Muscle layer of duodenum (tissue), 2 donors: ENCODE data around the gene DAB1.
"Not testable (repeated sequence)": the region's sequence is repeated elsewhere in the genome, so short reads cannot be mapped to it uniquely, and the experiment has no call there.

ENCODE experiments used
- H3K27ac ChIP-seq: one replicate; pipeline ENCODE4 v1.7.0; 2013; ENCODE audit warnings: mild to moderate bottlenecking, low read length
- H3K27me3 ChIP-seq: one replicate; pipeline ENCODE4 v1.7.0; 2013; ENCODE audit warnings: low read depth, mild to moderate bottlenecking, control low read depth, low read length
- H3K36me3 ChIP-seq, 2 donors: one replicate each; pipeline ENCODE4 v1.7.0; 2013; ENCODE audit warnings: low read length in 2 of 2, control low read depth in 1 of 2, mild to moderate bottlenecking in 1 of 2; ENCODE audit not compliant: insufficient read depth in 2 of 2, control insufficient read depth in 1 of 2
- H3K4me1 ChIP-seq, 2 donors: one replicate each; pipeline ENCODE4 v1.7.0; 2013; ENCODE audit warnings: low read length in 2 of 2, mild to moderate bottlenecking in 2 of 2, control low read depth in 1 of 2, moderate library complexity in 1 of 2; ENCODE audit not compliant: insufficient read depth in 2 of 2, control insufficient read depth in 1 of 2
- H3K4me3 ChIP-seq, 2 donors: one replicate each; pipeline ENCODE4 v1.7.0; 2013; ENCODE audit warnings: low read length in 2 of 2, low read depth in 1 of 2, mild to moderate bottlenecking in 1 of 2
- H3K9me3 ChIP-seq, 2 donors: one replicate each; pipeline ENCODE4 v1.7.0; 2013; ENCODE audit warnings: low read length in 2 of 2, control low read depth in 1 of 2, mild to moderate bottlenecking in 1 of 2; ENCODE audit not compliant: control insufficient read depth in 1 of 2
- donor health status: healthy.

The DAB1 gene

GRCh38 chr1:57248830-57249229 is 175.0 kb downstream of the DAB1 start:
- H3K36me3 ChIP-seq, result no peaks in the 10 kb centered on the region
- no peaks in the 10 kb centered on the region for H3K4me1 ChIP-seq
- H3K4me3 ChIP-seq, result no peak overlapping the region
- H3K27ac ChIP-seq, result no peak overlapping the region
- H3K9me3 ChIP-seq, result no peaks in the 10 kb centered on the region
- H3K27me3 ChIP-seq, result no peaks in the 10 kb centered on the region

- Histone ChIP-seq H3K4me1 (no peaks in the 10 kb centered on the region), H3K27ac (no peak overlapping the region), H3K36me3 (no peaks in the 10 kb centered on the region)
These were observed 185.6 kb downstream of the DAB1 start for GRCh38 chr1:57238233-57238781.

GRCh38 chr1:57235730-57236510 is 187.9 kb downstream of the DAB1 start:
- no peaks in the 10 kb centered on the region for H3K36me3 ChIP-seq
- H3K4me3 ChIP-seq, result no peak overlapping the region
- H3K9me3 ChIP-seq, result no peaks in the 10 kb centered on the region
- H3K27me3 ChIP-seq, result no peaks in the 10 kb centered on the region
- no peaks in the 10 kb centered on the region for H3K4me1 ChIP-seq
- no peak overlapping the region for H3K27ac ChIP-seq

More at GRCh38 chr1:57238233-57238781, 185.6 kb downstream of the DAB1 start:
- Histone ChIP-seq H3K27me3 (no peaks in the 10 kb centered on the region), H3K4me3 (no peak overlapping the region), H3K9me3 (no peaks in the 10 kb centered on the region)

- H3K9me3 ChIP-seq, result no peaks in the 10 kb centered on the region
- no peaks in the 10 kb centered on the region for H3K4me1 ChIP-seq
- H3K27me3 ChIP-seq, result no peaks in the 10 kb centered on the region
- no peak overlapping the region for H3K27ac ChIP-seq
- no peaks in the 10 kb centered on the region for H3K36me3 ChIP-seq
- no peak overlapping the region for H3K4me3 ChIP-seq
These were observed 189.4 kb downstream of the DAB1 start for GRCh38 chr1:57234459-57234858.

GRCh38 chr1:57232500-57232899 is 191.4 kb downstream of the DAB1 start:
- Histone ChIP-seq H3K4me3 (no peak overlapping the region), H3K27me3 (no peaks in the 10 kb centered on the region), H3K9me3 (no peaks in the 10 kb centered on the region), H3K27ac (no peak overlapping the region), H3K36me3 (no peaks in the 10 kb centered on the region), H3K4me1 (no peaks in the 10 kb centered on the region)

- Histone ChIP-seq H3K4me3 (no peak overlapping the region), H3K36me3 (no peaks in the 10 kb centered on the region), H3K4me1 (no peaks in the 10 kb centered on the region), H3K27ac (no peak overlapping the region), H3K9me3 (no peaks in the 10 kb centered on the region), H3K27me3 (no peaks in the 10 kb centered on the region)
These were observed 193.9 kb downstream of the DAB1 start for GRCh38 chr1:57229998-57230397.

- Histone ChIP-seq H3K9me3 (no peaks in the 10 kb centered on the region), H3K4me3 (no peak overlapping the region), H3K4me1 (no peaks in the 10 kb centered on the region), H3K27ac (no peak overlapping the region), H3K36me3 (no peaks in the 10 kb centered on the region), H3K27me3 (no peaks in the 10 kb centered on the region)
These were observed 194.8 kb downstream of the DAB1 start for GRCh38 chr1:57229076-57229475.

GRCh38 chr1:57222801-57223200 is 201.1 kb downstream of the DAB1 start:
- H3K4me1 ChIP-seq, result no peaks in the 10 kb centered on the region
- no peaks in the 10 kb centered on the region for H3K9me3 ChIP-seq
- no peak overlapping the region for H3K27ac ChIP-seq
- H3K36me3 ChIP-seq, result no peaks in the 10 kb centered on the region
- no peaks in the 10 kb centered on the region for H3K27me3 ChIP-seq
- H3K4me3 ChIP-seq, result no peak overlapping the region

GRCh38 chr1:57222307-57222706 is 201.6 kb downstream of the DAB1 start:
- H3K27me3 ChIP-seq, result no peaks in the 10 kb centered on the region
- no peaks in the 10 kb centered on the region for H3K9me3 ChIP-seq
- H3K4me3 ChIP-seq, result no peak overlapping the region
- no peaks in the 10 kb centered on the region for H3K36me3 ChIP-seq
- H3K4me1 ChIP-seq, result no peaks in the 10 kb centered on the region
- no peak overlapping the region for H3K27ac ChIP-seq

- not testable (repeated sequence) for H3K27ac ChIP-seq, H3K36me3 ChIP-seq, H3K27me3 ChIP-seq, H3K4me1 ChIP-seq, H3K9me3 ChIP-seq, H3K4me3 ChIP-seq
These were observed 203.0 kb downstream of the DAB1 start for GRCh38 chr1:57220905-57221304.

GRCh38 chr1:57218487-57219079 is 205.3 kb downstream of the DAB1 start:
- H3K36me3 ChIP-seq, result no peaks in the 10 kb centered on the region
- H3K4me1 ChIP-seq, result no peaks in the 10 kb centered on the region
- H3K27me3 ChIP-seq, result no peaks in the 10 kb centered on the region
- no peaks in the 10 kb centered on the region for H3K9me3 ChIP-seq
- no peak overlapping the region for H3K4me3 ChIP-seq
- no peak overlapping the region for H3K27ac ChIP-seq
